Iris pigment epithelial cell (primary cell): Measurements from ENCODE around the gene MRPS15.
"Not testable (repeated sequence)": the region's sequence is repeated elsewhere in the genome, so short reads cannot be mapped to it uniquely, and the experiment has no call there.

Experiments
- DNase-seq: peaks from one replicate; pipeline ENCODE4 v3.0.0-alpha.2; 2011; ENCODE audit warnings: low read depth

MRPS15 gene

DNA sequence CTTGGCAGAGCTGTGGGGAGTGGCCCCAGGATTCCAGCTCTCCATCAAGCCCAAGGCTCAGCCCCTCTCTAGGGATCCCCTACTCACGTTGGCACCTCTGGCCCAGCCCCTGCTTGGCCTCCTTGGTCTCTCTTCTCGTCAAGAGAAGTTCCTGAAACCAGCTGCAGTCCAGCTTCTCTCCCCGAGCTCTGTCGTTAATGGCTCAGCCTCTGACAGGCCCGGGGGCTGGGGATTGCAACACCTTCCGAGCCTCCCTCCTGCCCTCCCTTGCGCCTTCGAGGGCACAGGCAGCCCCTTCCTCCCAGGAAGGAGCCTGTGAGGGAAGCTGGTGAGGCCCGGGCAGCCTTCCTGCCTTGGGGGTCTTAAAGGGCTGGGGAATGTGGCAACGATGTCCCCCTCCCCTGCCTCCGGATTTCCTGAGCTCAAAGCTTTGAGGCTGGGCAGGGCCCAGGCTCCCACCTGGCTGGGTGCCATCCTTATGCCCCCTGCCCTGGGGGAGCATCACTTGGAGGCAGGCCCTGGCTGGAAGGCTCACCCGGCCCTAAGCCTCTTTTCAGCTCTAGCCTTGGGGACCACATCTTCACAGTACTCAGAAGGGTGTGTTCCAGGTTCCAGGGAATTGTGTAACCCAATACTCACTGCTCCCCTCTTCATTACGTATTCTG, 18.7 kb upstream of the MRPS15 start, which contains the start of gene CSF3R:
Gene CSF3R, minus strand, starts transcription at position 190 of the 665 bp plus-strand sequence. CDS start 3,417 bp downstream, outside the sequence.
- no peak for DNase-seq

DNA sequence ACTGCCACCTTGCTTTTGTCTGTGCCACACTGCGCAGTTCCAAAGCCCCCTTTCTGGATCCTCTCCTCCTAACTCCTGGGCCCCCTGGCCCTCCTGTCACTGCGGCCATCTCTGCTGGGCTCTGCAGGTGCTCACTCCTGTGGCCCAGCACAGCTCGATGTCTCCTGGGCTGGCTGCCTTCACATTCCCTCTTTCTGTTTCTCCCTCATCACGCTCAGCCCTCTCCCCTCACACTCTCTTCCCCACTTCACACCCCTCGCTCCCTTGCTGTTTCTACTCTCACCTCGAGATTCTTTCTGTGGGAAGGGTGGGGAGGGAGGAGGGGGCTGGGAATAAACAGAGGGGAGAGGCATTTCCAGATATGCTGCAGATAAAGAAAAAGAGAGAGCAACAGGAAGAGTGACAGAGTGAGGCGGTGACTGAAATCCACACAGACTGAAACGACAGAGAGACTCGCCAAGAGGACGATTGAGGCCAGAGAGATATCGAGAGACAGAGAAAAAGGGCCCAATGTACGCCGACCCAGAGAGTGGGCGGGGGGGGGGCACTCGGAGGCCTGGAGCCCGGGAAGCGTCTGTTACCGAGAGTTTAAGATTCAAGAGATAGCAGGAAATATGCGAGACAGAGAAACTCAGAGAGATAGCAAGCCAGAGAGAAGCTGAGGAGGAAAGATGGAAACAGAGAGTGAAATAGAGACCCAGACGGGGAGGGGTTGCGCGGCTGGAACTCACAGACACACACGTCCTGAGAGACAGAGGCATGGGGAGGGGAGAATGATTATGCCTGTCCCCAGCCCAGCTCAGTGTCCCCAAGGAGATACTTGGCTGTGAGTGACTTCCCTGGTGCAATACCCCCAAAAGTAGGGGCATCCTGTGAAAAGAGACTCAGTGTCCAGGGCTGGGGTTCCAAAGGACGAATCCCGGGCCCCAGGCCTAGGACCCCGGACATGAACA, 17.9 kb upstream of the MRPS15 start:
- no peak for DNase-seq

DNA sequence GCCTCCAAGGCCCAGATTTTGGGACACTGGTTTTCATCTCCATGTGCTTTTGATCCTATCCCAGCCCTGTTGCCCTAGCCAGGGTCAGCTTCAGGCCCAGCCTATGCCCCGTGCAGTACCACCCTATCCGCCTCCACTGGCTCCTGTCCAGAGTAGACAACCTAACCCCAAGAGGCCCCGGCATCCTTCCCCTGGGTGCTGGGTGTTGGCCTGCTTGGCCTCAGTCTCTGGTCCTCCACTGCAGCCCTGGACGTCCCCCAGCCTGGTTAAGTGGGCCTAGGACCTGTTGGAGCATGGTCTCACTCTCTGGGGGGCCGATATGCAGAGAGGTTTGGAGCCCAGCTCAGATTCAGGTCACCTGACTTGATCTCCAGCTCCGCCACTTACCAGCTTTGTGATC, 16.9 kb upstream of the MRPS15 start:
- DNase-seq, result no peak

DNA sequence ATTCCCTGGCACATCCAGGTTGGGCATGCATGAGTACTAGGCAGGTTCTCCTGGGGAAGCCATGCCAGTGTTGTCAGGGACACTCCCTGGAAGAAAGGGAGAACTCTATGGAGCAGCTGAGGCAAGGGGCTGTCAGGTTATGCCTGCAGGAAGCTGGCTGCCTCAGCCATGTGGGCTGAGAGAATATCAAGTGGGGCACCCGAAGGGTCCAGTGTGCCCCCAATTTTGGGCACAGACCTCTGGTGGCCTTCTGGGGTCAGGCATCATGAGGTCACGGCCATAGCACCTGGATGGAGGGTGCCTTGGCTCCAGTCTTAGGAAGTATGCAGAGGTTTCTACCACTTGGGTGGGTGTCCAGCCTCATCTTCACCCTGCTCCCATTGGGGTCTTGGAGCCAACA, 16.0 kb upstream of the MRPS15 start:
- no peak for DNase-seq

DNA sequence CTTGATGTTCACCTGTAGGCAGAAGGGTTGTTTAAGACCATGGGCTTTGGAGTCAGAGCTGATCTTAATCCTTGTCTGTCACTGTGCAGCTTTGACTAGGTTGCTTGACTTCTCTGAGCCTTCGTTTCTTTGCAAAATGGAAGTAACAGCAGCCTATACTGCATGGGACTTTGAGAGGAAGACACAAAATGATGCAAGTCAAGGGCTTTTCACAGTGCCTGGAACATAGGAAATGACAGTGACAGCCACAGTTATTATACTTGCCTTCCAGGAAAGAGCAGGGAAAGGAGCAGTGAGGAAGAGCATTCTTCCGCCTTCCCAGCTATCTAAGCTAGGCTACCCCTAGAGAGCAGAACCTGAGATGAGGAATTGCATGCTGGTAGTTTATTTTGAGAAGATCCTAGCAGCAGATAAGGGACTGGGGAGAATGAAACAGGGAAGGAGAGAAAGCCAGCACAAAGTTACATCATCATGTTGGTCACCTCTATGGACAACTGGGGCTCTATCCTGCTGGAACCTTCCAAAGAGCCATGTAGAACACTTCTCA, 15.4 kb upstream of the MRPS15 start:
- peak; percentile 41 for DNase-seq

DNA sequence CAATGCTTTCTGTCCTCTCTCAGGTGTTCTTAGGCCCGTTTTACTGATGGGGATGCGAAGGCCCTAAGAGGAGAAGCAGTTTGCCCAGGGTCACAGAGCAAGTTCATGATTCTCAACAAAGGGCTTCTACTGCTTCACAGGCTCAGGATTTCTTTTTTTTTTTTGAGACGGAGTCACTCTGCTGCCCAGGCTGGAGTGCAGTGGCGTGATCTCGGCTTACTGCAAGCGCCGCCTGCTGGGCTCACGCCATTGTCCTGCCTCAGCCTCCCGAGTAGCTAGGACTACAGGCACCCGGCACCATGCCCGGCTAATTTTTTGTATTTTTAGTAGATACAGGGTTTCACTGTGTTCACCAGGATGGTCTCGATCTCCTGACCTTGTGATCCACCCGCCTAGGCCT, 13.4 kb upstream of the MRPS15 start:
- DNase-seq, result not testable (repeated sequence)

DNA sequence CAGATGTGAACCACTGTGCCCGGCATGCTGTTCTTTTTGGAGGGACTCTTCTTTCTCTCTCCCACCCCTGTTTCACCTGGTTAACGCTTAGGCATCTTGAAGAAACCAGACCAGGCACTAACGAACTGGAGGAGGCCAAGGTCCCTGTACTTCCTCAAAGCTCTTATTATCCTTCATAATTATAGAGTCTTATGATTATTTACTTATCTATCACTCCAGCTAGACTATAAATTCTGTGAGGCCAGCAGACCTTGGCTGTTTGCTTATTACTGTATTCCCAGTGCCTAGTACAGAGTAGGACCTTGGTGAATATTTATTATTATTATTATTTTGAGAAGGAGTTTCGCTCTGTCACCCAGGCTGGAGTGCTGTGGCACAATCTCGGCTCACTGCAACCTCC, 12.8 kb upstream of the MRPS15 start:
- DNase-seq, result no peak

DNA sequence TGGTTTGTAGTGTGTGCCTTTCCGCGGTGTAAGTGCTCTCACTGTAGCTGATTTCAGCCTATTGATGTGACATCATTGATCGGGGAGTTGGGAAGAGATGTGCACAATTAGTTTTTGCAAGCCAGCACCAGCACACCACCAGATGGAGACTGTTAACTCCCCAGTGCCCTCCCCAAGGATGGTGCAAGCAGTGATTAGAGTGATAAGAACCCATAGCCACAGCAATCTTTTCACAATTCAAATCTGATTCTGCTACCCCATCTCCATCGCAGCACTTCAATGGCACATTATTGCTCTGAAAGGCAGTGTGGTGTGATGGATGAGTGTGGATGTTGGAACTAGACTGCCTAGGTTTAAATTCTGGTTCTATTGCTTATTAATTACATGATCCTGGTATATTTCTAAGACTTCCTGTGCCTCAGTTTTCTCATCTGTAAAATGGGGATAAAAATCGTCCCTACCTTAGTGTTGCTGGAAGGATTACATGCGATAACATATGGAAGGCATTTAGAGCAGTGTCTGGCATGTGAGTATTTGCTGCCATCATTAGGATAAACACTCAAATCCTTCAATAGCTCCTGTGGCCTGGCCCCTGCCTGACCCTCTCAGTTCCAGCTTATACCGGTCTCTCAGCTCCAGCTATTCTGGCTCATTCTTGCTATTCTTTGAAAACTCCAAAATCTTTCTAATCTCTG, 11.9 kb upstream of the MRPS15 start:
- no peak for DNase-seq

DNA sequence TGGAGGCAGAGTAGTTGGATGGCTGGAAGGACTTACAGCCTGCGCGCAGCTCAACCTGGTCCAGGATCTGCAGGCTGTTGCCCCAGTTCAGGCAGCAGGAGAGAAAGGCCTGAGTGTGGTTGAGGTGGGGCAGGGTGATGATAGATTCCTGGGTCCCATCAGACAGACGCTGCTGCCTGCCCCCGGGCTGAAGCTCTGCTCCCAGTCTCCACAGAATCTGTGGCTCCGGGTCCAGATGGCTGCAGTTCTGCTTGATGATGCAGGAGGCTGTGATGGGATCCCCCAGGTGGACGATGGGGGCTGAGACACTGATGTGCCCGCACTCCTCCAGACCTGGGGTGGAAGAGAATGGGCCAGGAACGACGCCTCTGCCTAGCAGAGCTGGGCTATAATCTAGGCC, 11.2 kb upstream of the MRPS15 start:
- no peak for DNase-seq

DNA sequence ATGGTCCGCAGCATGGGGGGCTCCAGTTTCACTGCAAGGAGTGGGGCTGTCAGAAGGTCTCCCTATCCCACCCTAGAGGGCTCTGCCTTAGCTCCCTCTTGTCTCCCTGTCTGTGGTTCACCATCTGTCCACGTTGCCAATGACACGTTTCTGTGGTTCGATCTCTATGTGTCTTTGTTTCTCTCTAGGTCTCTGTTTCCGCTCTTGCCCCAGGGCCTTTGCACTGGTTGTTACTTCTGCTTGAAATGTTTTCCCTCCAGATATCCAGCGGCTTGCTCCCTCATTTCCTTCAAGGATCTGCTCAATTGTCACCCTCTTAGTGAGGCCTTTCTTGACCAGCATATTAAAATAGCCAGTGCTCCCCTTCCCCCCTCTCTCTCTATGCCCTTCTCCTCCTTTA, 8.5 kb upstream of the MRPS15 start:
- DNase-seq, result no peak

DNA sequence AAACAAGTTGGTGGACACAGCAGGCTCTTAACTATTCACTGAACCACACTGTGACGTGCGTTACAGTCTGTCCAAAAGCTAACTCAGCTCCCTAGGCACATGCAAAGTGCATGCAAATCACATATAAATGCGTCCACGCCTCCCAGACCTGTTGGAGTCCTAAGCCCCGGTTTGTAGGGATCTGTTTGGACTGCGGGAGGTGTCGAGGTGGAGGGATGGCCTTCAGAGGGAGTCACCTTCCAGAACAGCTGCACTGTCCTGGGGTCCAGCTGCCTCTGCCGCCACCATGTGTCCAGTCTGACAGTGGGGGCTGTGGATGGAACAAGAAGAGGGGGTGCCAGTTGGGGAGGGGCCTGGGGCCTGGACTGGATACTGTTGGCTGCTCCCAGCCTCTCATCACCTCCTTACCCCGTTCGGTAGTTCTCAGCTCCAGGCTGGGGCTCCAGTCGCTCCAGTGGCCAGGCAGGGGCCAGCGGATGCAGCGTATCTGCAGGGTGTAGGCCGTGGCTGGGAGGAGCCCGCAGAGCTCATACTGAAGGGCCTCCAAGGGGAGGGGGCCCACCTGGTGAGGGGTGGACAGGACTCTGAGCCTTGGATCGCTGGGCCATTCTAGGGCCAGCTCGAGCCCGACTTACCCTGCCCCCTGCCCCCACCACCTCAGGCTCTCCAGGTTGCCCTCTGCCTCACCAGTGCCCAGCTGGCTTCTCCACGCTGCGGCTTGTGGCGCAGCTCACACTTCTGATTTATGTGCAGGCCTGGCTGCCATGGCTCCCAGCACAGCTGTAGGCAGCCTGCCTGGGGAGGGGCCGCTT, 7.9 kb upstream of the MRPS15 start:
- no peak for DNase-seq

DNA sequence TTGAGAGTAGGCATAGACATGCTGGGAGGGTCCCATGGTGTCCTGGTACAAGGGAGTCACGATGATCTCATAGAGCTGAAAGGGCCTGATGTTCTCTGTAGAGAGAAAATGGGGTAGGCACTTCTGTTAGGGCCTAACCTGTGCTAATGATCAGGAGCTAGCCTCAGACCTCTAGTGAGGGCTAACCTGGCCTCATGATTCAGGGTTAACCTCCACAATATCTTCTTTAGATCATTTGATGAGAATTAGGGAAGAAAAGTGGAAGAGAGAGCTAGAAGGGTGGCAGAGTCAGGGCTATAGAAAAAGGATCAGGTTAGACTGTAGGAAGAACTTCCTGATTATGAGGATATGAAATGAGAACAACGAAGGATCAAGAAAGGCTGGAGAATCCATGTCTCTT, 5.0 kb upstream of the MRPS15 start:
- no peak for DNase-seq

DNA sequence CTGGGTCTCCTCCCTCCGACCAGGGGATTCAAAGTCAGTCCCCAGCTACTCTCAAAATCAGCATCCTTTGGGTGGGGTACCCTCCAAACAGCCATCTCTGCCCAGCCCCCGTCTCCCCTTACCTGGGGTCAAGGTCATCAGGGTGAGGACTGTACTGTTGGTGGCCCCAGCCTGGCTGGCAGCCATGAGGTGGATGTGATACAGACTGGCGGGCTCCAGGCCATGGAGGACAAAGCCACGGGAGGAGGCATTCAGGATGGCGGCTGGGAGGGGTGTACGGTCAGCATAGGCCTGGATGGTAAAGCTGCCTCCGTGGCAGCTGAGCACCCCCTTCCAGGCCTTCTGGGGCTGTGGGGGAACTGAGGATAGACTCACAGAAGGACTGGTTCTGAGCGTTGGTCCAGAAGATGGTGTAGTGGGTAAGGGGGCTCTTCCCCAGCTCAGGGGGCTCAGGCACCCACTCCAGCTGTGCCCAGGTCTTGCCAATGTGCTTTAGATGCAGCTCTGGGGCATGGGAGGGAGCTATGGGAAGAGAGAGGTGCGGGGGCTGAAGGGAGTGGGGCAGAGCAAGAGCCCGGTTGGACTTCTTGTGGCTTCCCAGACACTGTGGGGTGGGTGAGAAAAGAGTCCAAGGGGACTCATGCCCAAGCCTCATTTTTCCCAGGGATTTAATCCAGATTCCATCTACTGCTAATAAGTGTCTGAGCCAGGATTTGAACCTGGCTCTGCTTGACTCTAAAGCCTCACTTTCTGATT, 3.7 kb upstream of the MRPS15 start:
- no peak for DNase-seq

DNA sequence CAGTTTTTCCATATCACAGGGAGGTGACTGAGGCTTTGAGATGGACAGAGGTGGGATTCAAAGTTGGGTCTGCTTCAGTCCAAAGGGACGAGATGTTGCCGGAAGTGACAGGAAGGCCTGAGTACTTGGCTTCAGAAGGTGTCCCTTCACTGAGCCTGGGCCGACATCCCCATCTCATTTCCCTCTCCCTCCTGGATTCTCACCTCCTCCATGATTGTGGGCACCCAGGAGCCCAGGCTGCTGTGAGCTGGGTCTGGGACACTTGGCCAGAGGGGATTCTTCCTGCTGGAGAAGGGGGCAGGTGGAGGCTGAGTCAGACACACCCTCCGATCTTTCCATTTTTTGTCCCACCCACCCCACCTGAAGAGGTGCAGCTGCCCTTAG, 2.8 kb upstream of the MRPS15 start:
- no peak for DNase-seq

DNA sequence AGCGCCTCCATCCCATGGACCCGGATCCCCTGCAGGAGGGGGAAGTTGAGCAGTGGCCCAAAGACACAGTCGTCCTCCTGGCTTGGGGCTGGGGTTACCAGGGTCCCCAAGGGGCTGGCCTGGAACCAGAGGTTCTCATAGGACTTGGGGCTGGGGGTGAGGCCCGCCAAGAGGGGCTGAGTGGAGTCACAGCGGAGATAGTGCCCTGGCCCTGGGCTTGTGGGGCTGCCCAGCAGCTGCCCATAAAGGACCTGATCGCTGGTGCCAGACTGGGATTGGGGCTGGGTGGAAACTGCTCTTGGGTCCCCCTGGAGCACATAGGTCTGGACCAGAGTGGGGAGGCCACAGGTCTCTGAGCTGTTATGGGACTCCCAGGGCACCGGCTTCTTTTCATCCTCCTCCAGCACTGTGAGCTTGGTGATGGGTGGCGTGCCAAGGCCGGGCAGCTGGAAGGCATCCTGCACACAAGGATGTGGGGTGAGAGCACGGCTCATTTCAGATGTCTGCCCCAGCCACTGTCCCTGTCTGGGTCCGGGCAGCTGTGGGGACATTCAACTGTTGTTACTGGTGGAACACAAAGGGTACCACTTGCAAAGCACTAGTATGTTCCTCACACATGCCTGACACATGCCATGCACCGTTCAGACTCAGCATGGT, 2.3 kb upstream of the MRPS15 start:
- no peak for DNase-seq

DNA sequence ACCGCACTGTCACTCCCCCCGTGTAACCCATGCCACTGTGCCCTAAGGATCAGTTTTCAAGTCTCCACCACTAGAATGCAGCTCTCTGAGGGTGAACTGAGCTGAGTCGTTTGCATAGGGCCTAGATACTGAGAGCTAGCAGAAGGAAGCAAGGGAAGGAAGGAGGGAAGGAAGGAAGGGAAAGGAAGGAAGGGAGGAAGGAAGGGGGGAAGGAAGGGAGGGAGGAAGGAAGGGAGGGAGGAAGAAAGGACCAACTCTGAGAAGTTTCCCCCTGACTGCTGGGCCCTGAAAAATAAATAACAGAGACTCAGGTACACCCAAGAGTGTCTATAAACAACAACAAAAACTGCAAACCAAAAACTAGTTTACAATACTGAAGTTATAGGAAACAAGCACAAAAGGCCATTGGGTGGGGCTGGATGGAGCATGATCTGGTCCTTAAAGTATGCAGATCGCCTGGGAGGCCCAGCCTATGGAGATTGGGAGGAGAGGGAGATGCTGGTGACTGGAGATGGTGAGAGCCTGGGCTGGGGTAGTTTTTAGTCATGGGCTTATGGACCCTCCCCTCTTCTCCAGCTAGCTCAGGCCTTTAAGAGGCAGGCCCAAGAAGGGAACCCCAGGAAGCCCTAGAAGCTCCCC, 1.7 kb upstream of the MRPS15 start:
- peak; percentile 14 for DNase-seq

DNA sequence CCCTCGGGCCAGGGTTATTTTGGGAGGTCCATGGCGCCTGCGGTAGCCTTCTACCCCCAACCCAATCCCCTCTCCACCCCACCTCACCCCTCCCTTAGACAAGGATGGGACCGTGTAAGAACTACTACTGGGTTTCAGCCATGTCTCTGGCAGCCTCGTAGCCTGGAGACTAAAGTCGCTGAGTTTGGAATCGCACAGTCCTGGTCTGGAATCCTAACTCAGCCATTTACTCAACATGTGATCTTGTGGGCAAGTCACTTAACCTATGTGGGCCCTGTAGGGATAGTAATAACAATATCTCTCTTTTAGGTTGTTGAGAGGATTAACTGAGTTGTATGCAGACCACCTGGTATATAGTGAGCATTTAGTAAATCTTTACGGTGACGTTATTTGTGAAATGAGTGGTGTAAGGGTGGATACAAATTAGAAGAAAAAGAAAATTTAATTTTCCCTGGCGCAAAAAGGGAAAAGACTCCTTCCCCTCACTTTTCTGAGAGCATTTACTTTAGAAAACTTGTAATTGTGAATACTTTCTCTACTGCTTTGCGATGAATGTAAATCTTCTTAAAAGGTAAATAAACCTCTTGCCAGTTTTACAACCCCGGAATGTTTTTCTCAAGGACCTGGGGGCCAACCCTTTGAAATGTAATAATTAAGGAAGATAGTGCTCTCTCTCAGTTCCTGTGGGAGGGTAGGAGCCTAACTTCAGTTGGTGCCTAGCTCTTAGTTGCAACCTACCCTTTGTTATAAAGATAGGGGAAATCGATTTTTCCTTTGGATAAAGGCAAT, 615 bp upstream of the MRPS15 start:
- peak; percentile 25 for DNase-seq

DNA sequence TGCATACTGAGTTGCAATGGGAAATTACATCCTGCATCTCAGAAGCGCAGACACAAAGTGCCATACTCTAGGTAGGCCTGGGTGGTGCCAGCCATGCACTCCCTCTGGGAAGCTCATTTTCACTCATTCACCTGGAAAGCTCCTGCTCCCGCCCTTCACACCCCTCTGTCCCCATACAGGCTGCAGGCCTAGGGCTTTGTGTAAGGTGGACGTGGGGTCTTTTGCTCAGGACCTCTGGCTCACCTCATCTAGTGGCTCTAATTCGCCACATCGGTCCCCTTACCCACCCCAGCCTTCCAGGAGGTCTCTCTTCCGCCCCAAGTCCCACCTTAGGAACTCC, 751 bp downstream of the MRPS15 start:
- no peak for DNase-seq

DNA sequence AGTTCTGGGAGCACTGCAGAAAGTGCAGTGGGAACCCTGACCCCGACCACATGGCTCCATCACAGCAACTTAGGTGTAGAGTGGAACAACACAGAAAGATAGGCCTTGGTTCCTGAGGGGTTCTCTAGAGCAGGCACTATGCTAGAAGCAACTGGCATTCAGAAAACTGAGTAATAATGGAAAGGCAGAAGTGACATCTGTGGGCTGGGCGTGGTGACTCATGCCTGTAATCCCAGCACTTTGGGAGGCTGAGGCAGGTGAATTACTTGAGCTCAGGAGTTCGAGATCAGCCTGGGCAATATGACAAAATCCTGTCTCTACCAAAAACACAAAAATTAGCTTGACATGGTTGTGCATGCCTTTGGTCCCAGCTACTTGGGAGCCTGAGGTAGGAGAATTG, 5.3 kb downstream of the MRPS15 start:
- DNase-seq, result no peak
